HG03520 (cell line): ENCODE measurements around the gene ETS1.

Experiments used
- ATAC-seq: cut with Tn5 transposase; IDR thresholded peaks from one replicate; pipeline ENCODE4 v1.9.1; 2021; ENCODE audit warnings: mild to moderate bottlenecking, moderate library complexity; ENCODE audit not compliant: unreplicated experiment

Gene ETS1

DNA sequence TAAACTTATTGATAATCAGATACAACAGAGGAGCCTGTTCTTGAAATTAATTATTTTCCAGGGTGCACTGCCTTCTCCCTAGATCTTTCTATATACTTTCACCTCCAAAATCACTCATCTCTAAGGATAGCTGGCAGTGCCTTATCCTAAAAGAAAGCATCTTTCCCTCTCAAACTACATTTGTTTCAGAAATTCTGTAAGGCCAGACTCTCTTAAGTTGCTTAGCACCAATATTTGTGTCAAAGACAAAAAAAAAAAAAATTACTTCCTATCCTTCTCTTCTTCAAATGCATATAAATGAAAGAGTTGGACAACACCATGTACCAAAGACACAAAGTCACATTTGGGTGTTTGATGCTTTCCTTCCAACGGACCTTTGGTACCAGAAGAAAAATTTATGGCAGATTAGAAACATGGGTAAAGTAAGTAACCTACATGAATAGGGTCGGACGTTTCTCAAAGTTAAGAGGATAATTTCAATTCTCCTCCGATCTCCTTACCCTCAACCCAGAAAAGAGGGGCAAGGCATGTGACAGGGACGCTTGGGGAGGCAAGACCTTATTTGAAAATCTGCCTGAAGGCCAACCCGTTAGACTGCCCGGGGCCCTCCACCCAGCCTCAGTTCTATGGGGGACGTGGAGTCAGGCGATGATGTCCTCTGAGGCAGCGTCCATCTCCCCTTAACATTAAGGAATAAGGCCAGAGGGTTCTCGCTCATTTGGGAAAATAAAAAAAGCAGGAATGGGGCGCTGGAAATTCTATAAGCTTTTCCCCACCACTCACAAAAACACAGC lies 66.3 kb downstream of the ETS1 start:
- no peak for ATAC-seq

DNA sequence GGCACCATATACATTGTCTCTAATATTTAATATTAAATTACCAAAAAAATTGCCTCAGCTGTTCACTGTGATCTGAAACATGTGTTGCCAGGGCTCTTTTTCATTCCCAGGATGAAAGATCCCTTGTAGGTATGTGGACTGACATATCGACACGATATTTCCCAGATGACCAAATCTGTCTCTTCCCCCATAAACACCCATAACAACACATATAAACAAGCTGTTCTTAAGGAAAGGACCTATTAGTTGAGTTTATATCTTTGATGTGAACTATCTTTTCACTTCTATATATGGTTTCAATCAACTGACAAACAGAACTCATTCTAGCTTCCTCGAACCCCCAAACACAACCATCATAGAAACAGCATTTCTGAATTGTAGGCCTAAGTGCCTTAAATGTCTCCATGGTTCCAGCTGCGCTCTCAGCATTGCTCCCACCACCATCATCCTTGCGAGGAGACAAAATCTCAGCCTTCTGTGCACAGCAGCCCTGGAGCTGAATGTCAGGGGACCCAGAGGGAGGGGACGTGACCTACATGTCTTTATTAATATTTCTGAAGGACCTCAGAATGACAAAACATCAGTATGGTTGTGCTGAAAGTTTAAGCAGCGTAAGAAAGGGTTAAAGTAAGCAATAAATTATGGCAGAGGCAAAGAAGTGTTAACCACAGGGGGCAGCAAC lies 67.0 kb downstream of the ETS1 start:
- ATAC-seq: no peak

DNA sequence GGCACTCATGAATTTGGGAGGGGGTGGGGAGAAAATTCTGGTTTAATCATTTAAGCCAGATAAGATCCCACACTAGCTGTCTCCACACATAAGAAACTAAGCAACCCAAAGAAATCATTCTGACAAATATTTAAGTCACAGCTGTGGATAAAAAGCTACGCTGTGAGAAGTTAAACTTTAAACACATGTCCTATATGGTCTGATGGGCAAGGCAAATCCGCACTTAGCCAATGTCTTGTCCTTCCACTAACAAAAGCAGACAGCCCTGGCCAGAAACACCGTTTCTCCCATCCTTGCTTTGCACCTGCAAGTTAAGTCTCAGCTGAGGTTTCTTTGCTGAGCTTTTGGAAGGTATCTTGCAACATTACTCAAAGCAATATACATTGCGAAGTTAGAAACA lies 68.0 kb downstream of the ETS1 start:
- ATAC-seq: no peak

DNA sequence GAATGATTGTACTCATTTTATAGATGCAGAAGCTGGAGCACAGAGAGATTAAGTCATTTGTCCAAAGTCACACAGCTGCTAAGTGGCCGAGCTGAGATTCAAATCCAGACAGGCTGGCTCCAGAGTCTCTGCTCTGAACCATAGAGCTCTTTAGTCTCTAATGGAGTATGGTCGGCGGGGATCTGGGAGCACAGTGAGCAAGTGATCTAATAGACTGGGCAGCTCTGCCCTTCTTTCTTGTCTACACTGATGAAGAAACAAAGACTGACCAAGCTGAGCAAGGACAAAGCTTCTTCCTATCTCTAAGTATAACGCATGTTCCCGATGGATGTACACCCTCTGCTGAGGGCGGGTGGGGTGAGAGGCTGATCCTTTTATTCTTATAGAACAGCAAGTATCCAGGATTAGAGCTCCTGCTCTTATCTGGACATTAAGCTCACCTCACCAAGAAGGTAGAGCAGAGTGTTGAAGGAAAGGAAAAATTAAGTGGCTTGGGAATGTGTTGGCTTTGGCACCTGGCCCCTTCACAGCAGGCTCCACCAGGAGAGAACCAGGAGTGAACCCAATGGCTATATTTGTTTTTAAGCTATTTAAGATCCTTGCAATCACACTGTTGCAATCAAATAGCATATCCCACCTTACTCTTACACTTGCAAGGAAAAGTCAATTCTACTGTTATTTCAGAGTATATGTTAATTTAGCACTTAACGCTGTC lies 68.7 kb downstream of the ETS1 start:
- no peak for ATAC-seq

DNA sequence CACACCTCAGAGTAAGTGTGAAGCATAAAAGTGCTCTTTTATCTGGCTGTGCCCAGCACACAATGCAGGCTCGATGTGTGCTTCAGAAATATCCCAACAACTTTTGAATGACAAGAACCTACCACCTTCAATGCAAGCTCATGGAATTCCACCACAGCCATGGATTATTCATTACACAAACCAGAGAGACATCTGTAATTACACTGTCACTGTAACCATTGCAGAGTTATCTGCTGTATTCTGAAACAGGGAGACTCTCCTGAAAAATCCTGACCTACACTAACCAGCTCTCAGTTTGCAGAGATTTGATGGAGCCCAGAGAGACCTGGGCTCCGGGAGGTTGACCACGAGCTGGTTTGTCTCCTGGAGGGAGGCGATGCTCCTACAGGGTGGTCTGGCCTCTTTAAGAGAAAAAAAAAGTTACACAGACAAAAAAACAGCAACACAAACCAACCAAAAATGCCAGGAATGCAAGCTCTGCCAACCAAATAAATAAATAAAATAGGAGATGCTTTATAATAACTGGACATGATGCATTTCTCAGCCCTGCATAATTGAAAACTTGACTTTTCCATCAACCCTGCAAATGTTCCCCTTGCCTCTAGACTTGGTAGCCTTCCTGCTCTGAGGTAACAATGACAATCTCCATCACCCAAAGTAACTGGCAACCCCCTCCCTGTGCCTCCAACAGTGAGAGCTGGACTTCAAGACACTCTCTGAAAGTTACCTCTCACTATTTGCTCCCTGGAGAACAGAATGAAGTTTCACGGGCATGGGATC lies 69.7 kb downstream of the ETS1 start:
- ATAC-seq: no peak

DNA sequence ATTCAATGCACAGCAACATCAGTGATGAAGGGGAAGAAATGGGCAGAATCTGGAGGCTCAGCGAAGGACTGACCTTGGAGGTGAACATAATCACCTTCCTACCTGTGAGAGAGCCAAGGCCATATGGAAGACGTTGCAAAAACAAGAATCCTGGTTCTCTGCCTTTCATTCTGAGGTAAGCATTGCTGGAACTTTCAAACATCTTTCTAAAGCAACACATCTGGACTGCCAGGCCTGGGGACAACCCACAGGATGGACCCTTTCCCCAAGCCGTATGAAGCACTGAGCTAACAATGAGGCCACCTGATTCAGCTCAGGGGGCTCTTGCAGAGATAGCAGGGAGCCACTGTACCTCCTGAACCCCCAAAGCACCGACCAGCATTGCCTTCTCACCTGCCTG lies 70.5 kb downstream of the ETS1 start:
- no peak for ATAC-seq

DNA sequence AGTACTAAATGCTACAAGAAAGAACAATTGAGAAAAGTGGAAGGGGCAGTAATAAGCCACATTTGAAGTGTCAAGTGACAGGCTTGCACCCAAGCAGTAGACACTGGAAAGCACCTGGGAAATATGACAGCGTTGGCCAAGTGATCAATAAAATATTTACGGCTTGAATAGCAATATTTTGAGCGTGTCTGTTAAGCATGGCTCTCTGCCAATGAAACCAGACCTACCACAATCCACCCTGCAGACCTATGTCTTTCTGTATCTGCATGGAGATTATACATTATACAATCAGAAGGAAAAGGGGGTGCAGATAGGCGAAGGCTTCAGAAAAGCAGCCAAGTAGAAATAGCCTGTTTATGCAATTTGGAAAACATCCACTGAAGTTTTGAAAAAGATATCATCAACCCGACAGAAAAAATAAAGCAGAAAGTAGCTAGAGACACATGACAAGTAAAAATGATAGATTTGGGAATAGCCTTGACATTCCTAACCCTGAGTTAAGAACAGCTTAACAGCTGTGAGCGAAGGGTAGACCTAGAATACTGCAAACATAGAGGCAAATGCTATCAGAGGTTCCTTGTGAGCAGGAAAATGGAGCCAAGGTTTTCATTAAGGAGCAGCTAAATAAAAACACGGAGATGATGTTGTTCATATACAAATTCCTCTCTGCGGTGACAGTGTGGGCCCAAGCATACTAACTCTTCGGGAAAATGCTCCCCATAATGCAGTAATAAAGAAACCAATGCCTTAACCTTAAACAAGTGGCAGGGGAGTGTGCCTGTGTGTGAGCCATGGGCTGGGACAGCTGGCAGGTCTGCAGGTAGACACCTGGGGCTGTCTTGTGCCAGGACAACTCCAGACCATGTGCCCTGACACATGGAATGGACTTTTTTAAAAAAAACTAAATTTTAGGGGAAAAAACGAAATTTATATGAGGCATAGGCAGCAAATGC lies 71.3 kb downstream of the ETS1 start:
- ATAC-seq: no peak

DNA sequence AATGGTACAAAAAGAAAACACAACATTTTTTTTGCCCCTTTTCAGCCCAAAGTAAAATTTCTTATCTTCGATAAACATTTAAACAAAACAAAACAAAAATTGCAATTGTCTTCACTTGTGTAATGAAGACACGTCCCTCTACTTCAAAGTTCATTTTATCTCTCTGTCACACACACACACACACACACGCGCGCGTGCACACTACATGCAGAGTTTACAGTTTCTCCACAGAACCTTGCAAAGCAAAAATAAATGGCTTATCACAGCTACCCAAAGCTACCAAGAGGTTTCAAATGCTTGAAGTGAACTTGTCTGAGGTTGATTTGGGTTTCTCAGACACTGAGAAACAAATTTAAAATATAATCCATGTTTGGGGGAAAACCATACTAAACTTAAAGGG lies 72.3 kb downstream of the ETS1 start:
- ATAC-seq: no peak

DNA sequence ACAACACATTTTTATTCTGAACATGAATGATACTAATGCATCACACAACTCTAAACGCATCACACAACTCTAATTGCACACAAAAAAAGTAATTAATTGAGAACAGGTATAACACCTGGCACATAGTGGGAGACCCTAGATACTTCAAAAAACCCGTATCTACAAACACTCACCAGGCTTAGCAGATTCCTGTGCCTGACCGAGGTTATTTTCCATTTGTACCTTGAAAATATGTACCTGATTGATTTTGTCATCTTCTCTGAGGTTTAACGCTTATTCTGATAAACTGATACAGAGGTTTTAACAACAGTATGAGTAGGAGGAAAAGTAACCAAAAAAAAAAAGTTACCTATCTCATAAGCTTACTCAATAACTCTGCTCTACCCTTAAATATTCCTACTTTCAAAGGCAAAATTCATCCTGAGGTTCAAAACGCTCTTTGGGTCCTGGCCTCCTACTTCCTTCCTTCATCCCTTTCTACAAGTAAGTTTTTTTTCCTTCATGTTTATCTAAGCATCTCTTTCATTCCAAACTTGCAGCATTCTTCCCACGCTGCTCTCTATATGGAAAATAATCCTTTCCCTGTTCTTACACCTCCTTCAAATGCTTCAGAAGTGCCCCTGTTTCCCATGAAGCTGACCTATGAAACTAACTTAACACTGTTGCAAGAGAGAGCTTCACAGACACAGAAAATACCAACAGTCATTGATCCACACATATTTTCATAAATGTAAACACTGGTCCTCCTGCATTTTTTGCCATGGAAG lies 73.3 kb downstream of the ETS1 start:
- no peak for ATAC-seq

DNA sequence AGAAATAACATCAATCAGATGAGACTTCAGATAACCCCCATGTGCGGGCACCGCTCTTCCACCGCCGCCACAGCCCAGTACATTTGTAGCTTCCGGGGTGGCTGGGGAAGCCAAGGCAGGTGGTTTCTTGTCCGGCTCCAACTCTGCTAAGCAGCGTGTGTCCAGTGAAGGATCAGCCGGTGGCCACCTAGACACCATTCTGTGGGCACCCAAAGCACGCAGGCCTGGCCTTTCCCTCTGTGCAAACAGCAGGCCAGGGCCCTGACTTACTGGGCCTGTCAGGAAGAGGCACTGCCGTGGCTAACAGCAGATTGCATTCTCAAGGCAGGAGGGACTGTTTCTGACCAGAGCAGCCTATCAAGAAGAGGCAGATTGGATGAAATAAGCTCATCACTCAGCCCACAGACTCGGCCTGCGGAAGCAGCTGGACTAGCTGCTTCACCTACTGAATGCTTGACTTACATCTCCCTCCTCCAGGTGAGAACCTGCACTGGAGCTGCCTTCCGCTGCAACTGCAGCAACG lies 74.8 kb downstream of the ETS1 start:
- ATAC-seq: no peak

DNA sequence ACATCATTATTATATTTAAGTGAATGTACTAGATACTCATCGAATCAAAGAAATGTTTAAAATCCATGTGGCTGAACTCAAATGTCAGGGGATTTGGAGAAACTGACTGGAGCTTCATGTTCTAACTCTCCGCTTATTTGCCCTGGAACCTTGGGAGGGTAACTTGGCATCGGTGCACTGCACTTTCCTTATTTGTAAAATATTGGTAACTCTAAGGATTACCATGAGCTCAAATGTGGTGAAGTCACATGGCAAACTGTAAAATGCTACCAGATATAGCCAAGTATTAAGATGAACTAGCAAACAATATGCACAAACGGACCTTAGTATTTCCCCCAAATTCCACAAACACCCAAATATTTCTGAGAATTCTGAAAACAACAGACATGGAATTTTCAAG lies 75.6 kb downstream of the ETS1 start:
- no peak for ATAC-seq

DNA sequence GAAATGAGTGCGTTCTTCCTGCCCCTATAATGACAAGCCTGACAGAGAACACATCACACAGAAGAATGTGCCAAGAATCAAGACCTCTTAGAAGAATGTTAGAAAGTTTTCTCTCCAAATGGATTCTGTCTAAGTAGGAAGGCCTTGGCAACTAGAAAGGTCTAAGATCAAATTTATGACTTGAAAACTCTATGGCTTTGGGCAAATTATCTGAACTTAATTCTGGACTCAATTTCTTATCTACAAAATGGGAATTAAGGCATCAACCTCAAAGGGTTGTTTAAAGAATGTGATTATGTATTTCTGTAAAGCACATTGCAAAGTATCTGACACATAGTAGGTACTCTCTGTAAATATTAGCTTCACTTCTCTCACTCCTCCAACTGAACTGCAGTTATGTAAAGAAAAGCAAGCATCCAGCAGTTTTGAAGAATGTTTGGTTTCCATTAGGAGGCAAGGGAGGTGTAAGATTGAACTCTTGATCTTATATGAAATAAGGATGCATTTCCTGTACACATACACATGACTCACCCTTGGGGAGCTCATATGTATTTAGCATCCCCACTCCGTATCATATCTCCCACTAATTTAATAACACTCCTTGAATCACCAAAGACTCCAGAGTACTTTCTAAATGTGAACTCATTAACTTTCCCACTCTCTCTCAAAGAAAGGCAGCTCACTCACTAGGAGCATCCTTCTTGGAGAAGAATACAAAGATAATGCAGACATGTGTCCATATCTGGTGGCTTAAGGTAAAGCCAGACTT lies 77.6 kb downstream of the ETS1 start:
- no peak for ATAC-seq

DNA sequence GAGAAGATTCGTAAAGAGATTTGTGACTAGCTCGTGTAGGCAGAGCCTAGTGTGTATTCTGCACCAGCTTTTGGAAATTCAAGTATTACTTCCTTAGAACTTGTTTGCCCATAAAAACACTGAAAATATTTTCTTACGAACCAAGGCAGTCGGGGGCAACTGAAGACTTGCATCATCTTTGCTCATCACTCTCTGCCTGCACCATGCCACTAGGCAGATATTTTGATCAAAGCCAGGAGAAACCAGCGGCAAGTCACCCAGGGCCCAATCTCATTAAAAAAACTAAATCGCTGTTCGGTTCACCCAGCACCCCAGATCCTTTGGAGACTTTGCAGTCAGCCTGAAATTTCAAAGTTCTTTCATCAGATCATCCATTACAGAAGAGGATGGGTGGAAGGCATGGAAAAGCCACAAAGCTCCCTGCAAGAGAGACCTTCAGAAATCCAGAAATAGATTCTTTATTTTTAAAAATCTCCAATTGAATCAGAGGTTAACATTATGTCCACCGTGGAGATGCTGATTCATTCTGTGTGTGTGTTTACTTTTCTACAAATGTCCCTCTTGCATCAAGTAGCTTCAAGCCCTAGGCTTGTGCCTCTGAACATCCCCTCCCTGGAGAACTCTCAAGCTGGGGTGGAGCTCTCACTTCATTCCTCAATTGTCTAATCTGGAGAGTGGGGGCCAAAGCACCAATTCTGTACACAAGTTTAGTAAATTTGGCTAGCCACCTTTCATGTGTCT lies 78.4 kb downstream of the ETS1 start:
- no peak for ATAC-seq

DNA sequence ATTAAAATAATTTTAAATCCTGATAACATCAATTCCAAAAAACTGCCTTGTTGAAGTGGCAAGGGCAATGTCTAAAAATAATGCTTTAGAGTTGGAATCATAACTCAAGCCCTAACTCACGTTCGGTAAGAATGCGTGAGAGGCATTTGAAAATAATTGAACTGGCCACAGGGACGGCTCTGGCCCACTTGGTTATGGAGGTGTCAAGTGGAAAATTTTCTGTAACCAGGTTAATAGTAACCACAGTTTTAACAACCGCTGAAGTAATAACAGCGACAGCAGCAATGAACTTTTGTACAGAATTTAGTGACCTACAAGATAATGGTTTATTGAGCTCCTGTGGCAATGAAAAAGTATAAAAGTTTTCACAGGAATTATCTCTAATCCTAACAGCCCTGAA lies 79.4 kb downstream of the ETS1 start:
- ATAC-seq: no peak

DNA sequence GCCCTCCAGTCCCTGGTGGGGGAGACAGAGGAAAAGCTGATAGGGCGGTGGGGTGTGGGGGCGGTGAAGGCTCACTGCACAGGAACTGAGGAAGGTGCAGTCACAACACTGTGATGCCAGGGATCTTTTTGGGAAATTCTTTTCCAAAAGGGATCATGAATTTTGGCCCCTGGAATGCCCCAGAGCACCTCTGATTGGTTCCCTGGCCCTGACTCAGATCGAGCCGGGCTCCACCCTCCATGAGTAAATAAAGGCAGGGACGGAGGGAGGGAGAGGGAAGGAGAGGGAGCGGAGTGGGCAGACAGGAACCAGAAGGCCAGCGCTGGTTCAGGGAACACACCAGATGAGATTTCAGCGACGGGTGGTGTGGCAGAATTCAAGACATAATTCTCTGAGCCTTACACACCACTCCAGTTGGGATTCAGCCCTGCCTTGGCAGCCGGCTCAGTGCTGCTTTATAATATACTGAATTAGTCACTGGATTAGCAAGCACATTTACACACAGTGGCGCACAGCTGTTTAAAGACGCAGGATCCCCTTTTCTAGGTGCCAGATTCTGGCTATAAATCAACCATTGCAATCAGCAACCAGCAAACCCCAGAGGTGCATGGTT lies 80.3 kb downstream of the ETS1 start:
- ATAC-seq: no peak

DNA sequence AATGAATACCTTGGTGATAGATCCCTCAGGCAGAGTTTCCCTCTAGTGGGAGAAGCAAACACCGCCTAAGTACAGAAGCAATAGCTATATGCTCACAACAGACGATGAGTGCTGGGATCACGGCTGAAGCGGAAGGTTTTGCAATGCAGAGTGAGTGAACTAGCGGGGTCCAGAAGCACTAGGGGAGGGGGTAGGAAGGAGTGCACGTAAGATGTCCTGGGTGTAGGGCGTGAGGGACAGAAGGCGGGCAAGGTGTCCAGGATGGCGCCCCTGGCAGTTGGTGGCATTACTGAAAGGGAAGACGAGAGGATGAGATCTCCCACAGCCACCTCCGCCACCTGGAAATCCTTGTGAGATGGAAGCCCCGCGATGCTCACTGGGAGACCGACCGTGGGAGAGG lies 81.0 kb downstream of the ETS1 start:
- no peak for ATAC-seq

DNA sequence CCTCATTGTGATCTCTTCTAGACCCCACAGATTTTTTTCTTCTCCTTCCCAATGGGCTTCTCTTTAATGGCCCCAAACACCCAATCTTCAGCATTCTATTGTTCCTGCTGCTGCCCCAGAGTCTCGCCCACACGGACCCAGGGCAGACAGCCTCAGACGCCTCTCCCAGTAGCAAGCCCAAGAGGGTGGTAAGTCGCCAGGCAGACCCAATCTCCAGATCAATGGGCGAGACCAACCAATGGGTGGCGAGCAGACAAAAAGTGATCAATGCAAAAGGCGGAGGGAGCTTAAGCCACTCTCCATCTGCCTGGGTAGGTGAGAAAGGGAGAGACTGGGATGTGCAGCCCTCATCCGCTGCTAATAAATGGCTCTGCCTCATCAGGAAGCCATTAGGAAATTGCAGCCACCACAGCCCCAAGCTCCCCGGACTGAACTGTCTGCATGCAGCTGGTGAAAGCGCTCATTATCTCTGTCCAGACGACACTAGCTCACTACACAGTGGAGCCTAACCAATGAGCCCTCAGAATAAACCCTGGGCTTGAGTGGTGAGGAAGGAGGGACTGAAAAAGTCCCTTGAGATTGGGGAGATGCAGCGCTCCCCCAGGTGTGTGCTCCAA lies 81.8 kb downstream of the ETS1 start:
- no peak for ATAC-seq
